MG63 (cell line): Measurements from ENCODE around the gene SEC24D. TPM values are rescaled to one million over a fixed set of nuclear protein-coding genes. Genes with fewer than 3 reads are reported as not detected.

Experiments used
- DNase-seq: peaks from one replicate; pipeline ENCODE4 v3.0.0-alpha.2; 2020
- H3K27me3 ChIP-seq: fragments of 250-450 bp; sonication (Bioruptor Pico); 2 replicates; pipeline ENCODE4 v1.5.1; 2020; ENCODE audit warnings: mild to moderate bottlenecking, moderate library complexity
- H3K36me3 ChIP-seq: fragments of 250-450 bp; sonication (Bioruptor Pico); 2 replicates; pipeline ENCODE4 v1.5.1; 2020; ENCODE audit warnings: mild to moderate bottlenecking, moderate library complexity
- H3K4me3 ChIP-seq: fragments of 250-450 bp; sonication (Bioruptor Pico); 2 replicates; pipeline ENCODE4 v1.5.1; 2020; ENCODE audit warnings: mild to moderate bottlenecking, moderate library complexity
- H3K9me3 ChIP-seq: fragments of 250-450 bp; sonication (Bioruptor Pico); 2 replicates; pipeline ENCODE4 v1.5.1; 2020; ENCODE audit warnings: mild to moderate bottlenecking, moderate library complexity
- total RNA-seq: library from RNA; depleted of rRNA; stranded (reverse); fragments of >200 nt; shearing (Covaris generic); gene quantifications from 2 replicates; pipeline ENCODE4 v1.2.3, GENCODE V29; 2014; ENCODE audit warnings: low replicate concordance

SEC24D gene
- total RNA-seq, 1 experiment from 2014 or later = 26.6 TPM

GRCh38 chr4:118753096-118753495 lies 82.8 kb downstream of the SEC24D start:
- no peaks in the 10 kb centered on the region for H3K9me3 ChIP-seq
- no peak overlapping the region for H3K4me3 ChIP-seq
- H3K27me3 ChIP-seq = no peaks in the 10 kb centered on the region
- DNase-seq = no peak
- H3K36me3 ChIP-seq = peaks cover 41% of the 10 kb centered on the region

GRCh38 chr4:118752551-118752950 lies 83.4 kb downstream of the SEC24D start:
- peaks cover 41% of the 10 kb centered on the region for H3K36me3 ChIP-seq
- no peaks in the 10 kb centered on the region for H3K27me3 ChIP-seq
- DNase-seq = no peak

GRCh38 chr4:118751629-118752323 lies 84.2 kb downstream of the SEC24D start:
- H3K36me3 ChIP-seq = peaks cover 37% of the 10 kb centered on the region

More at GRCh38 chr4:118752551-118752950, 83.4 kb downstream of the SEC24D start:
- H3K4me3 ChIP-seq = no peak overlapping the region
- H3K9me3 ChIP-seq = no peaks in the 10 kb centered on the region

GRCh38 chr4:118749347-118749988 lies 86.5 kb downstream of the SEC24D start:
- Histone ChIP-seq H3K4me3 (no peak overlapping the region), H3K27me3 (no peaks in the 10 kb centered on the region), H3K9me3 (no peaks in the 10 kb centered on the region), H3K36me3 (peaks cover 36% of the 10 kb centered on the region)
- DNase-seq = no peak

More at GRCh38 chr4:118751629-118752323, 84.2 kb downstream of the SEC24D start:
- no peak for DNase-seq
- H3K27me3 ChIP-seq = no peaks in the 10 kb centered on the region
- H3K9me3 ChIP-seq = no peaks in the 10 kb centered on the region
- H3K4me3 ChIP-seq = no peak overlapping the region

GRCh38 chr4:118746251-118746919 lies 89.5 kb downstream of the SEC24D start:
- DNase-seq = no peak
- Histone ChIP-seq H3K36me3 (peaks cover 17% of the 10 kb centered on the region), H3K27me3 (no peaks in the 10 kb centered on the region), H3K4me3 (no peak overlapping the region), H3K9me3 (no peaks in the 10 kb centered on the region)

GRCh38 chr4:118745357-118745756 lies 90.6 kb downstream of the SEC24D start:
- Histone ChIP-seq H3K4me3 (no peak overlapping the region), H3K27me3 (no peaks in the 10 kb centered on the region), H3K9me3 (no peaks in the 10 kb centered on the region), H3K36me3 (peaks cover 15% of the 10 kb centered on the region)
- no peak for DNase-seq

GRCh38 chr4:118743867-118744266 lies 92.1 kb downstream of the SEC24D start:
- Histone ChIP-seq H3K4me3 (no peak overlapping the region), H3K36me3 (peaks cover 24% of the 10 kb centered on the region)
- DNase-seq = no peak

GRCh38 chr4:118742050-118742449 lies 93.9 kb downstream of the SEC24D start:
- Histone ChIP-seq H3K9me3 (no peaks in the 10 kb centered on the region), H3K36me3 (peaks cover 39% of the 10 kb centered on the region), H3K27me3 (no peaks in the 10 kb centered on the region), H3K4me3 (no peak overlapping the region)
- no peak for DNase-seq

More at GRCh38 chr4:118743867-118744266, 92.1 kb downstream of the SEC24D start:
- Histone ChIP-seq H3K9me3 (no peaks in the 10 kb centered on the region), H3K27me3 (no peaks in the 10 kb centered on the region)

- DNase-seq = no peak
- H3K27me3 ChIP-seq = no peaks in the 10 kb centered on the region
- peaks cover 46% of the 10 kb centered on the region for H3K36me3 ChIP-seq
- H3K9me3 ChIP-seq = no peaks in the 10 kb centered on the region
- no peak overlapping the region for H3K4me3 ChIP-seq
Observed at GRCh38 chr4:118741301-118741855, 94.5 kb downstream of the SEC24D start.

GRCh38 chr4:118740869-118741268 lies 95.1 kb downstream of the SEC24D start:
- Histone ChIP-seq H3K9me3 (no peaks in the 10 kb centered on the region), H3K27me3 (no peaks in the 10 kb centered on the region), H3K4me3 (no peak overlapping the region), H3K36me3 (peaks cover 50% of the 10 kb centered on the region)
- DNase-seq = no peak

GRCh38 chr4:118739022-118739713 lies 96.8 kb downstream of the SEC24D start:
- H3K36me3 ChIP-seq = peaks cover 50% of the 10 kb centered on the region
- H3K9me3 ChIP-seq = no peaks in the 10 kb centered on the region
- no peak overlapping the region for H3K4me3 ChIP-seq
- no peaks in the 10 kb centered on the region for H3K27me3 ChIP-seq
- DNase-seq = no peak

- peaks cover 52% of the 10 kb centered on the region for H3K36me3 ChIP-seq
- H3K4me3 ChIP-seq = no peak overlapping the region
- H3K9me3 ChIP-seq = no peaks in the 10 kb centered on the region
- H3K27me3 ChIP-seq = no peaks in the 10 kb centered on the region
- DNase-seq = no peak
Observed at GRCh38 chr4:118738090-118738489, 97.8 kb downstream of the SEC24D start.

GRCh38 chr4:118736900-118737299 lies 99.0 kb downstream of the SEC24D start:
- Histone ChIP-seq H3K9me3 (no peaks in the 10 kb centered on the region), H3K27me3 (no peaks in the 10 kb centered on the region), H3K36me3 (peaks cover 52% of the 10 kb centered on the region), H3K4me3 (no peak overlapping the region)
- no peak for DNase-seq

GRCh38 chr4:118734491-118735205 lies 101.3 kb downstream of the SEC24D start:
- no peaks in the 10 kb centered on the region for H3K27me3 ChIP-seq
- H3K9me3 ChIP-seq = no peaks in the 10 kb centered on the region
- H3K4me3 ChIP-seq = no peak overlapping the region
- peaks cover 54% of the 10 kb centered on the region for H3K36me3 ChIP-seq
- DNase-seq = no peak

- Histone ChIP-seq H3K36me3 (peaks cover 49% of the 10 kb centered on the region), H3K4me3 (no peak overlapping the region), H3K9me3 (no peaks in the 10 kb centered on the region), H3K27me3 (no peaks in the 10 kb centered on the region)
- DNase-seq = no peak
Observed at GRCh38 chr4:118732591-118733330, 103.2 kb downstream of the SEC24D start.
